ENCODE results near the gene MTFMT.

- TF ChIP-seq EZH2 (IDR thresholded peaks at IDR 0.05; ENCODE audit: low read length, missing control alignments) (no peak), CTCF (conservative IDR thresholded peaks at IDR 0.05 in 1 of 2, IDR thresholded peaks at IDR 0.05 in 1 of 2; ENCODE audit: low read depth in 1 of 2, low read length in 2 of 2) (no peak)
Measured at GRCh38 chr15:65020419-65020818, 9.0 kb downstream of the MTFMT start.

Measured in fibroblast of lung (primary cell).